ENCODE results near the gene ERC1. TPM values are rescaled to one million over a fixed set of nuclear protein-coding genes. Genes with fewer than 3 reads are reported as not detected.
A peak's percentile ranks its signal among the peaks of the same experiment; 100 is the strongest.

ERC1 gene
- total and polyA plus RNA-seq, 8 donors: 34.9 to 64.9 (median 40.8) TPM

- Histone ChIP-seq H3K27me3 (no peaks in the 10 kb centered on the region), H3K4me1 (peaks cover 0 to 12% of the 10 kb centered on the region in 2 donors), H3K4me3 (no peak overlapping the region), H3K27ac (no peak overlapping the region), H3K36me3 (no peaks in the 10 kb centered on the region), H3K9me3 (peaks cover 0 to 15% of the 10 kb centered on the region in 2 donors)
- TF ChIP-seq CTCF (IDR thresholded peaks at IDR 0.05): no peak
- intact Hi-C loops (cut with DNase I): no loop called here
- no peak for ATAC-seq
- DNase-seq: peak in 1 of 4 donors; percentile 5
These were observed 63.3 kb downstream of the ERC1 start for GRCh38 chr12:1054117-1054870.

GRCh38 chr12:1056390-1056789 lies 65.4 kb downstream of the ERC1 start:
- H3K4me1 ChIP-seq: peaks cover 0 to 8% of the 10 kb centered on the region in 2 donors
- no peaks in the 10 kb centered on the region for H3K36me3 ChIP-seq
- H3K27me3 ChIP-seq: no peaks in the 10 kb centered on the region
- intact Hi-C loops (cut with DNase I): no loop called here
- H3K4me3 ChIP-seq: no peak overlapping the region
- peaks cover 0 to 18% of the 10 kb centered on the region in 2 donors for H3K9me3 ChIP-seq
- H3K27ac ChIP-seq: no peak overlapping the region
- no peak for DNase-seq
- no peak for TF ChIP-seq CTCF (IDR thresholded peaks at IDR 0.05)
- no peak for ATAC-seq

GRCh38 chr12:1058423-1058822 lies 67.4 kb downstream of the ERC1 start:
- Histone ChIP-seq H3K9me3 (peaks cover 0 to 30% of the 10 kb centered on the region in 2 donors), H3K36me3 (no peaks in the 10 kb centered on the region), H3K4me1 (peaks cover 0 to 8% of the 10 kb centered on the region in 2 donors), H3K27ac (no peak overlapping the region), H3K4me3 (no peak overlapping the region), H3K27me3 (no peaks in the 10 kb centered on the region)
- no peak for TF ChIP-seq CTCF (IDR thresholded peaks at IDR 0.05)
- ATAC-seq: no peak
- DNase-seq: no peak
- intact Hi-C loops (cut with DNase I): no loop called here

- Histone ChIP-seq H3K9me3 (peaks cover 0 to 37% of the 10 kb centered on the region in 2 donors), H3K27ac (no peak overlapping the region), H3K4me1 (peaks cover 0 to 4% of the 10 kb centered on the region in 2 donors), H3K4me3 (no peak overlapping the region), H3K27me3 (no peaks in the 10 kb centered on the region), H3K36me3 (peaks cover 0 to 4% of the 10 kb centered on the region in 2 donors)
- ATAC-seq (peak; percentile 22), DNase-seq (no peak)
- intact Hi-C loops (cut with DNase I): no loop called here
- TF ChIP-seq CTCF (IDR thresholded peaks at IDR 0.05): no peak
These were observed 68.1 kb downstream of the ERC1 start for GRCh38 chr12:1059162-1059561.

- Histone ChIP-seq H3K4me3 (no peak overlapping the region), H3K27me3 (no peaks in the 10 kb centered on the region), H3K4me1 (no peaks in the 10 kb centered on the region), H3K27ac (no peak overlapping the region), H3K9me3 (peaks cover 0 to 36% of the 10 kb centered on the region in 2 donors), H3K36me3 (peaks cover 0 to 7% of the 10 kb centered on the region in 2 donors)
- TF ChIP-seq CTCF (IDR thresholded peaks at IDR 0.05): no peak
- DNase-seq: no peak
- intact Hi-C loops (cut with DNase I): no loop called here
- no peak for ATAC-seq
These were observed 72.8 kb downstream of the ERC1 start for GRCh38 chr12:1063852-1064251.
